ENCODE measurements around the gene PGLYRP2.

The PGLYRP2 gene

DNA sequence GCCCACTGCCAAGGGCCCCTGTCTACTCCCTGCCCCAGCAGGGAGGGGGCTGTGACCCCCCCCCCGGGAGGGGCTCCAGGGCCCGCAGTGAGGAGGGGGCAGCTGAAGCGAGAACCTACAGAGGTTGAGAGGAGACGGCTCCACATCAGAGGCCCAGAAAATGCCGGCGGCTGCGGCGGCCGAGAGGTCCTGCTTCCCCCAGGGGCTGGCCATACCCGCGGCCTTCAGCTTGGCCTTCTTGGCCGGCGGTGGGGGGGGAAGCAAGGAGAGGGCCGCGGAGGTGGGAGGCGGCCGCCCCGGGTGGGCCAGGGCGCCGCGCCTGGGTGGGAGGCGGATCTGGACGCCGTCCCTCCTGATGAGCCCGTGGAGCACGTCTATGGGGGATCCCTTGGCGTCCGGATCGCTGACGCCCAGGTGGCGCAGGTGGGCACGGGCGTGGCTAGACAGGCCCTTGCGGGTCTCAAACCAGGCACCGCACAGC lies 51.3 kb downstream of the PGLYRP2 start:
- no peak overlapping the region for H3K4me3 ChIP-seq (ENCODE audit: low read depth, low read length)

DNA sequence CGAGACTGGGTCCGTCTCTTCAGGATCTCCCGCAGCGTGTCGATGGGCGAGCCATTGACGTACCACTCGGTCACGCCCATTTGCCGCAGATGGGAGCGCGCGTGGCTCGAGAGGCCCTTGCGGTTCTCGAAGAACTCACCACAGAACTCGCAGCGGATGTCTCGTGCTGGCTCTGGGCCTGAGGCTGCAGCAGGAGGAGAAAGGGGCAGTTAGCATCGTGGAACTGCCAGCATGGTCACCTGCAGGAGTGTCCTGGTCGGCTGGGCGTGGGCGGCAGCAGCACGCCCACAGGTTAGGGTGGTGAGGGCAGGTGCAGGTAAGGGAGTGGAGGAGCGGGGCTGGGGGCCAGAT lies 52.0 kb downstream of the PGLYRP2 start:
- H3K4me3 ChIP-seq (ENCODE audit: low read depth, low read length): no peak overlapping the region

DNA sequence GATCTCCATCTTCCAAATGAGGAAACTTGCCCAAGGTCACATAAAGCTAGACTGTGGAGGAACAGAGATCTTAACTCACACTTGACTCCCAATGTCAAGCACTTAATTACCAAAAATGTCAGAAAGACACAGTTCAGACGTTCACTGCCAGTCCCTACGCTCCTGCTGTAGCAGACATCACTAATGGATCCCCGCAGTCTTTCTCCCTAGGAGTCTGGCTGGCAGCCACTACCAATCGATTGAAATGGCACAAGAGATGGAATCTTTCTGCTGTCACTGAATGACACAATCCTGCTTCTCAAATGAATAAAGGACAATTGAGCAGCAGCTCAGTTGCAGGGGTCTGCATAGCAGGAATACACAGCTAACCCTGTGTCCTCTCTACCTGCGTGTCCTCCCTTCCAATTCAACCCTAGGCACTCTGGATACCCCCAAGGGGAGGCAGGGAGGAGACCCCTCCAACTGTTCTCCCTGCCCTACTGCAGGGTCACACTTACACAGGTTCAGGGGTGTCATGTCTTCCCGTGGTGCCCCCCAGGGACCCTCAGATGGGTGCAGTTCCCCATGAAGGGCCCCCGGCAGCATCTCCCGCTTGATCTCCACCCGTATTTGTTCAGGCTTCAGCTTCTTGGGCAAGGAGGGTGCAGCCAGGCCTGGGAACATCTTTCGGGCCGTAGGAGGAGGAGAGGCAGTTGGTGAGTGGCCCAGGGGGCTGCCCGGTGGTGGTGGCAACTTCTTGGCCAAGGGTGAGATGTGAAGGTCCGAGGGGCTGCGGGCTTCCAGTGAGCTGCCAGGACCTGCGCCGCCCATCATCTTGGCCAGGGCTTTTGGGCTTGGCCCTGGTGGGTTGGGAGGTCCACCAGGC lies 52.6 kb downstream of the PGLYRP2 start:
- H3K4me3 ChIP-seq (ENCODE audit: low read depth, low read length): no peak overlapping the region

DNA sequence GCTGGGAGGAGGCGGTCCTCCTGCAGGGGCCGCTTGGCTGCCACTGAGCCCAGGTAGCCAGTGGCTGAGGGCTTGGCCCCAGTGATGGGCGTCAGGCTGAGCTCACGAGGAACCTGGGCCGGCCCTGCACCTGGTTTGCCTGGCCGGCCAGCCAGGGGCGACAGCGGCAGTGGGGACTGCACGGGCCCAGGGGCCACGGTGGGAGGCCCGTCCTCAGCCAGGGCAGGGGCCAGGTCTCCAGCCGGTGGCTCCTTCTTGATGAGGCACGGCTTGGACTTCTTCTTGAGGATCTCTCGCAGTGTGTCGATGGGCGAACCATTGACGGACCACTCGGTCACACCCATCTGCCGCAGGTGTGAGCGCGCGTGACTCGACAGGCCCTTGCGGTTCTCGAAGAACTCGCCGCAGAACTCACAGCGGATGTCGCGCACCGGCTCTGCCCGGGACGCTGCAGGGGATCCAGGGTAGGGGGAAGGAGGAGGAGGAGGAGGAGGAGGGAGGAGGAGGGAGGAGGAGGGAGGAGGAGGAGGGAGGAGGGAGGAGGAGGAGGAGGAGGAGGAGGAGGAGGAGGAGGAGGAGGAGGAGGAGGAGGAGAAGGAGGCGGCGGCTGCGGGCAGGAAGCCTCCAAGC lies 53.9 kb downstream of the PGLYRP2 start:
- H3K4me3 ChIP-seq (ENCODE audit: low read depth, low read length): no peak overlapping the region

DNA sequence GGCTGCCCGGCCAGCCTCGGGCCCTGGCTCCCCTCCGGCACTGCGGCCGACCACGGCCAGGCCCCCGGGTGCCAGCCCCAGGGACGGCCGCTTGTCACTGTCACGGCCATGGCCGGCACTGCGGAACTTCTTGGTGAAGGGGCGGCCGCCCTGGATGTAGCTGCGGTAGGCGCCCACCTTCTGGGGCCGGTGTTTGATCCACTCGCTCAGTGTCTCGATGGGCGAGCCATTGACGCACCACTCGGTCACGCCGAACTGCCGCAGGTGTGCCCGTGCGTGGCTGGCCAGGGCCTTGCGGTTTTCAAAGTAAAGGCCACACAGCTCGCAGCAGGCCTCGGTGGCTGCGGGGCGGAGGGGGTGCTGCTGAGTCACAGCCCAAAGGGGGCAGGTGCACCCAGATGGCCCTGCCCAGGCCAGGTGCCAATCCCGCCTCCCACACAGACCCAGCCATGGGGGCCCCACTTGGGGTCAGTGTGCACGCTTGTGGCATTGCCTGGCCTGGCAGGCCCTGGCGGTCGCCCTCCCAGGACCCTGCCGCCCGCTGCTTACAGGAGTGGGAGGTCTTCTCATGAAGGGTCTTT lies 54.5 kb downstream of the PGLYRP2 start:
- H3K4me3 ChIP-seq (ENCODE audit: low read depth, low read length): no peak overlapping the region

DNA sequence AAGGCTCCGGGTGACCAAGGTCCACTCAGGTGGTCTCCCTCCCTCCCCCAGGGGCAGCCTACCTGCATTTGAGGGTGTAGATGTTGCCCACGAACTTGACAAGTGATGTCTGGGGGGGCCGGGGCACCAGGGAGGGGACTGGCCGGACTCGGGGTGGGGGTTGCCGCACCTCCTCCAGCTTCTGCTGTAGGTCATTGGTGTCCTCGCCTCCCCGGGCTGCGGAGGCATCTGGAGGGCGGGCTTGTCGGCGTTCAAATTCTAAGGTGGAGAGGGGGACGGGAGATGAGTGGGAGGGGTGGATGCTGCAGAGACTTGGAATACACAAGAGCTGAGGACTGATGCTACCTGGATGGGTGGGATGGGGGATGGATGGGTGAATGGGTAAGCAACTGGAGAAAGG lies 55.2 kb downstream of the PGLYRP2 start:
- H3K4me3 ChIP-seq (ENCODE audit: low read depth, low read length): no peak overlapping the region

DNA sequence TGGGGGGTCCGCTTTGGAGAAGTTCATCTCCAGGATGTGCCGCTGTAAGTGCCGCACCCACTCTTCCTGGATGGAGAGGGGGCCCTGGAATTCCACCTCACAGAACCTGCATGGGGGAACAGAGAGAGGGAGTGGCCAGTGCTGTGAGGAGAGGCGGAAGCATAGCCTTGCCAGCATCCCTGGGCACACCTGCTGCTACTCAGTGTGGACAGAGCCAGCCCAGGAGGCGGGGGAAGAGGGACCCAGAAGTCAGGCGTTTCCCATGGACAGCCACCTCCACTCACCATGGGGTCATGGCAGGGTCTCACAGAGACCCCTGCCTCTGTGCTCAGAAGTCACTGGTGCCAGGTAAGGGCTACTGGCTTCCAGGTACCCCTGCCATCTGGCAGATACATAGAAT lies 56.2 kb downstream of the PGLYRP2 start:
- no peak overlapping the region for H3K4me3 ChIP-seq (ENCODE audit: low read depth, low read length)

DNA sequence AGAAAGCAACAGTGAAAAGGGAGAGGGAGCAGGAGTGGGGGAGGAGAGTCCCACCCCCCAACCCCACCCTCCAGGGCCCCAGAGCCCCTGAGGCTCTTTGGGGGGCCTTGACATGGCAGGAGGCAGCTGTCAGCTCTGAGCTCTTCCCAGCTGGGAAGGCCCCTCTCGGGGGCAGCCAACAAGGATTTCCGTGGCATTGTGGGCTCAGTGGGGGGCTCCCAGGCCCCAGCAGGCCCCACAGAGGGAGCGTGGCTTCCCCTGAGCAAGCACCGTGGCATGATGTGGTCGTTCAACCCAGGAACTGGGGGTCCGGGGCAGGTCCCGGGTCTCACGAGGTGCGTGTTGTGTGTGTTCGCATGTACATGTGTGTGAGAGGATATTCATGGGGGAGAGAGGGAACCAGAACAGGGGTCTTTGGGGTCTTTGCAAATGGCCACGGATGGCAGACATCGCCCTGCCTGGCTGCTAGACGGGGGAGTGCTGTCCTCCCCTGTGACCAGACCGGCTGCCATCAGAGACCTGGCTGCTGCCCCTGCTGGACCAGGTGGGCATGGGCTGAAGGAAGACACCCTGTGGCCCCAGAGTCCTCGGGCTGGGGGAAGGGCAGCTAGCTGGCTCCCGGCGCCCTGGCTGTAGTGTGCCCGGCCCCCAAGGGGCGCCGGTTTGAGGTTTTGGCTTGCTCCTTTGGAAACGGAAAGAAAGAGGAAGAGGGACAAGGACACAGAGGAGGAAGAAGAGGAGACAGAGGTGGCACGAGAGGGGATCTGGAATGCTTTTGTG lies 56.8 kb downstream of the PGLYRP2 start:
- no peak overlapping the region for H3K4me3 ChIP-seq (ENCODE audit: low read depth, low read length)

DNA sequence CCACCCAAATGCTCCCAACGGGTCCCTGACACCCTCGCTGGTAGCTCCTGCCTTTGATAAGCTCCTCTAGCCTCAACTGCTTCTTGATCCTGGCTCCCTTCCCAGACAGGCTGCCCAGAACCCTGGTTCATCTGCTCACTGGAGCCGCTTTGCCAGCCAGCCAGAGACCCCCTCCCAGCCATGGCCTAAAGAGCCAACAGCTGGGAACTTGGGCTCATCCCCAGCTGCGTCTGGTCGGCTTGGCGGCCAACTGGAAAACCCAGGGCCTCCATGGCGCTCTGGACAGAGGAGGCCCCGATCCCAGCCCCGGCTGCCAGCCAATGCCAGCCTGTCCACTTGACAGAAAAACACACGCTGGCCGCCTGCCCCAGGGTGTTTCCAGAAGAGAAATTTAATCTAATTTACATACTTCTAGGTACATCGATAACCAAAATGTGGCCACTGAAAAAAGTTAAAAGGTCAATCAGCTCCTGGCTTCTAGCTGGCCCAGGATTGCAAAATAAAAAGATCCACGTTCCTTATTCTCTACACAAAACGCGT lies 57.5 kb downstream of the PGLYRP2 start:
- H3K4me3 ChIP-seq (ENCODE audit: low read depth, low read length): no peak overlapping the region

DNA sequence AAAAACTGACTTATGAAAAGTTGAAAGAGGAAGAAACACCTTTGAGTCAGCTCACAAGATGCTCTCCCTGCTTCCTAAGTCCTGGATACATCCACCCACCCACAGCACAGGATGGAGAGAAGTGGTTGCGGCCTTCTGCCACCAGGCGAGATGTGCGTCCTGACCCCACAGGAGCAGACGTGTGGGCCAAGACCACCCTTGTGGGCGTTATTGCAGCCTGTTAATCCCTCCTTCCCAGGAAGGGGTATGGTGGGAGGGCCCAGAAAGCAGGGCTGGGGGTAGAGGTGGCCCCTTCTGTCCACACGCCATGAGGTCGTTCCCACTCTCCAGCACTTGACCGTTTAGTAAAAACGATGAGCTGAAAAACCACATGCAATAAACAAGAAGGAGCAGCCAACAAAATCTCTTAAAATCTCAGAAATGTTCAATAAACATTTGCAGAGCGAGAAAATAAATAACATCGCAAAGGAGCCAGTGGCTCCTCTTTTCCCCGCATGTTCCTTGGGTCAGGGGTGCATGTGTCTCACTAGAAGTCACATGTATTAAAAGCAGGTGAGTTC lies 58.1 kb downstream of the PGLYRP2 start:
- H3K4me3 ChIP-seq (ENCODE audit: low read depth, low read length): no peak overlapping the region

DNA sequence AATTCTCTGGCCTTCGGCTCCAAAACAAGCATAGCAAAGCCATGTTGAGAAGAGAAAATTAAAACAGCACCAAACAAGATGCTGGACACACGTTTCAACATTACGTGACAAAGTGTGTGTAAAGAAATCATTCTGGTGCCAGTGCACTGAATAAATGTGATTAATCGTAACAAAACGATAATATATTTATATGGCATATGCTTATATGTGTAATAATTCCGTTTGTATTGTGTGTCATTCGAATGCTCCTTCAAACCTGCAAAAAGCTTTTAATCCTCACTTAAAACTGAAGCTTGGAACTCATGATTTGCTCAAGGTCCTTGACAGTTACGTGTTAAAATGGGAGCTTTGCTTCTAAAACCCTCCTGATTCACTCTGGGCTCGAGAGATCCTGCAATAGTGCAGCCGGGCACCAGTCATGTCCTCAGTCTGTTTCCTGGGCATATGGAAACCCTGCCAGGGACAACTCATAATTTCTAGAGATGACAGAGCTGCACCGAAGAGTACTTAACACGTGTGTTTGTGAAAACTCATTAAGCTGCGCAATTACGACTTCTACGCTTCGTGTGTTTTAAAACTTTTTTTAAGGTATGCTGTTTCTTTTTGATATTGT lies 59.8 kb downstream of the PGLYRP2 start:
- H3K4me3 ChIP-seq (ENCODE audit: low read depth, low read length): no peak overlapping the region

All from iPS-11a (cell line).